ENCODE data around the gene SNX27.

- TF ChIP-seq, protein P1, sequence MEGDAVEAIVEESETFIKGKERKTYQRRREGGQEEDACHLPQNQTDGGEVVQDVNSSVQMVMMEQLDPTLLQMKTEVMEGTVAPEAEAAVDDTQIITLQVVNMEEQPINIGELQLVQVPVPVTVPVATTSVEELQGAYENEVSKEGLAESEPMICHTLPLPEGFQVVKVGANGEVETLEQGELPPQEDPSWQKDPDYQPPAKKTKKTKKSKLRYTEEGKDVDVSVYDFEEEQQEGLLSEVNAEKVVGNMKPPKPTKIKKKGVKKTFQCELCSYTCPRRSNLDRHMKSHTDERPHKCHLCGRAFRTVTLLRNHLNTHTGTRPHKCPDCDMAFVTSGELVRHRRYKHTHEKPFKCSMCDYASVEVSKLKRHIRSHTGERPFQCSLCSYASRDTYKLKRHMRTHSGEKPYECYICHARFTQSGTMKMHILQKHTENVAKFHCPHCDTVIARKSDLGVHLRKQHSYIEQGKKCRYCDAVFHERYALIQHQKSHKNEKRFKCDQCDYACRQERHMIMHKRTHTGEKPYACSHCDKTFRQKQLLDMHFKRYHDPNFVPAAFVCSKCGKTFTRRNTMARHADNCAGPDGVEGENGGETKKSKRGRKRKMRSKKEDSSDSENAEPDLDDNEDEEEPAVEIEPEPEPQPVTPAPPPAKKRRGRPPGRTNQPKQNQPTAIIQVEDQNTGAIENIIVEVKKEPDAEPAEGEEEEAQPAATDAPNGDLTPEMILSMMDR (conservative IDR thresholded peaks at IDR 0.05 in 1 of 2, IDR thresholded peaks at IDR 0.05 in 1 of 2; ENCODE audit: low read depth in 1 of 2, low read length in 2 of 2), result no peak
- TF ChIP-seq EZH2 (IDR thresholded peaks at IDR 0.05; ENCODE audit: low read length, missing control alignments), result no peak
Observed at GRCh38 chr1:151618470-151618869, 6.6 kb downstream of the SNX27 start.

Measured in fibroblast of lung (primary cell).